NCI-H2196 treated with DMSO at 0.1 percent for 48 hours (cell line): Measurements from ENCODE around the gene KCNE1.
"Not testable (repeated sequence)": the region's sequence is repeated elsewhere in the genome, so short reads cannot be mapped to it uniquely, and the experiment has no call there.

Experiments
- DNase-seq: peaks from one replicate; lab custom pipeline; 2025; ENCODE audit not compliant: unreplicated experiment; lab: John Stamatoyannopoulos, UW

Gene KCNE1

DNA sequence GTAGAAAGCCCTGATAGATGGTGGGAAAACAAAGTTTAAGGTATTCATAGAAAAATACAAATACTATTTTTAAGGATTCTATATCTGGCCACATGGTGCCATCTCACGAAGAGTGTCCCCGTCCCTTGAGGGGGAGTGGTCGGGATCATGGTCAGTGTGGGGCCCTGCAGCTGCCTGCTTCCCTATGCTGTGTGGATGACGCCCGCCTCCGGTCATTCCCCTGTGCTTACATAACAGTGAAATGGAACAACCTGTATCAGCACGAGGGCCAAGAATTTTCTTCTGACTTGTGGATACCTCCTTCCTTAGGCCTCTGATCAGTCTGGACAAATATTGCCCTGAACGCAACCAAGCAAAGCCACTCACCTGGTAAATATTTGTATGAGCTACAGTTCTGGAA lies 84.7 kb downstream of the KCNE1 start:
- not testable (repeated sequence) for DNase-seq

DNA sequence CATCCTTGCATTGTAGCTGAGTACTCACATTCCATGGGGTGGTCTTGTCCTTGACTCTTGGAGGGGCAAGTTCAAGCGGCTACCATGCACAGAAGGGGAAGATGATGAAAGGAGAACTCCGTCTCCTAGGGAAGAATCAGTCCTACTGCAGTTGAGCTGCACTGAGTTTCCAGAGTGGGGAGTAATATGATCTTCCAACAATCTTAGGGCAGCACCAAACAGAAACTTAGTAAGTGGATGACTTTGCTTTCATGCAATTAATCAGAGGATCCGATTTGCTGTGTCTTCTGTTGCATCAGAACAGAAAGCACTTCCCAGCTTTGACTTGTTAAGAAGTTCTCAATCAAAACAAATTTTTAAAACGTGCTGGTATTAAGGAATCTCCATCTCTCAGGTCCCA lies 88.2 kb downstream of the KCNE1 start, which contains the start of gene SMIM34:
Gene SMIM34 (minus strand): TSS at position 147 of the 400 bp plus-strand sequence. CDS start 112 bp downstream, at position 35.
- not testable (repeated sequence) for DNase-seq

DNA sequence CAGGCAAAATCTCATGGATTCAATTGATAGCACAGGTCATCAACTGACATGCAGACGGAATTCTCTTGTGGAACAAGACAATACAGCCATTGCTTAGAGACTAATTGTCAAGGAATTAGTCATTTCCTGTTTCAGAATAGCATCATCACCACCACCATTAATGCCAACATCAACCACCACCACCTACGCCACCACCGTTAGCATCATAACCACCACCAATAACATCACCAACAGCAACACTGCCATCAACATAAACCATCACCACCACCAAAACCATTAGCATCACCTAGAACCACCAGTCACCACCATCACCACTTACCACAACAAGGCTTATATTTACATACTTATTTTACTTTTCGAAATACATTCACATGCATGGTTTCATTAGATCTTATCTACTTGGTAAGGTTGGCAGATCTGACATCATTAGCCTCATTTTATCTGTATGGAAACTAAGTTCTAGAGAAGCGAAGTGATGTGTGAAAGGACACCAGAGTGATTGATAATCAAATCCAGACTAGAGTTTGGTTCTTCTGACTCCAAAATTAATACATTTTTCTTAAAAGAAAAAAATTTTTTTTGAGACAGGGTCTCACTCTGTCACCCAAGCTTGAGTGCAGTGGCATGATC lies 94.4 kb downstream of the KCNE1 start:
- DNase-seq, result not testable (repeated sequence)

- not testable (repeated sequence) for DNase-seq
Measured at GRCh38 chr21:34407294-34407693, 104.7 kb downstream of the KCNE1 start.

- not testable (repeated sequence) for DNase-seq
Measured at GRCh38 chr21:34406676-34407075, 105.3 kb downstream of the KCNE1 start.

- DNase-seq, result not testable (repeated sequence)
Measured at GRCh38 chr21:34406102-34406501, 105.9 kb downstream of the KCNE1 start.

DNA sequence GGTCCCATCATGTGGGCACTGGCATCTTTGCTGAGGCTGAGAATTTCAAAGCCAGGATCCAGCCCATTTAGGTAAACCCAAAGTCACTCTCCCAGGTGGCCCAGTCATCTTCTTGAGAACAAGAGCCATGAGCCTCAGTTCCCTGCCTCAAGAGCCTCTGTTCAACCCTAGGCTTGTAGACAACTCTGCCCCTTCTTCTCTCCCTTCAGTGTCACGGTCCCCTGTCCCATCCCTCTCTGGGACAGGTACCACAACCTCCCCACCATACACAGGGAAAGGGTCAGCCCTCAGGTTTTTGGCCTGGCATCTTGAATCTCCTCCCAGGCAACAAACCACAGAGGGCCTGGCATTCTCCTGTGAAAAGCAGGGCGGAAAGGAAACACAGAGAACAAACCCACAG lies 106.3 kb downstream of the KCNE1 start:
- not testable (repeated sequence) for DNase-seq

DNA sequence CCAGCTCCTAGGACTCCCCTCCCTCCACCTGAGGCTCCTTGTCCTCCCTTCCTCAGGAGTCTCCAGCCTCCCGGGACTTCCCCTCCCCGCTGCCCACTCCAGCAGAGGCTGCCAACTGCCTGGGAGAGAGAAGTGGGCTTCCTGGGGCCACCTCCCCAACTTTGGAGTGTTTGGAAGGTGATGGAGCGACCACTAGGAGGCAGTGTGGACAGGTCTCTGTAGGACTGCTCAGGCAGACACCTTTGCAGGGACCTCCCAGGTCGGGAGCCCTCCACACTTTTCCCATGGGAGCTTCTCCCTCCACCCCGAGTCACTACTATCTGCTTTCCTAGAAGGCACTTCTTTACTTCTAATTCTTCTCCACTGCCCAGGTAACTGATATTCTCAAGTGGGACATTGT lies 107.3 kb downstream of the KCNE1 start:
- DNase-seq, result not testable (repeated sequence)

- not testable (repeated sequence) for DNase-seq
Measured at GRCh38 chr21:34400522-34400921, 111.5 kb downstream of the KCNE1 start.
